Measurements from ENCODE around the gene RUFY1. TPM values are rescaled to one million over a fixed set of nuclear protein-coding genes. Genes with fewer than 3 reads are reported as not detected.
"Not testable (repeated sequence)": the region's sequence is repeated elsewhere in the genome, so short reads cannot be mapped to it uniquely, and the experiment has no call there.

The RUFY1 gene
- total RNA-seq, 1 experiment from 2014 or later = 21.8 TPM

GRCh38 chr5:179530069-179530998 is 20.0 kb upstream of the RUFY1 start:
- in situ Hi-C loops (cut with HindIII; ENCODE audit: low pct_unique_long_range_greater_than_20kb, low sequenced_read_pairs) = no loop called here
- DNase-seq (ENCODE audit: low read depth, low spot score) = no peak

- in situ Hi-C loops (cut with HindIII; ENCODE audit: low pct_unique_long_range_greater_than_20kb, low sequenced_read_pairs) = no loop called here
- no peak for DNase-seq (ENCODE audit: low read depth, low spot score)
Measured at GRCh38 chr5:179533024-179533423, 17.3 kb upstream of the RUFY1 start.

GRCh38 chr5:179533907-179534306 is 16.4 kb upstream of the RUFY1 start:
- in situ Hi-C loops (cut with HindIII; ENCODE audit: low pct_unique_long_range_greater_than_20kb, low sequenced_read_pairs) = no loop called here
- no peak for DNase-seq (ENCODE audit: low read depth, low spot score)

- in situ Hi-C loops (cut with HindIII; ENCODE audit: low pct_unique_long_range_greater_than_20kb, low sequenced_read_pairs) = no loop called here
- no peak for DNase-seq (ENCODE audit: low read depth, low spot score)
Measured at GRCh38 chr5:179534431-179534830, 15.9 kb upstream of the RUFY1 start.

GRCh38 chr5:179536676-179537075 is 13.7 kb upstream of the RUFY1 start:
- no peak for DNase-seq (ENCODE audit: low read depth, low spot score)
- in situ Hi-C loops (cut with HindIII; ENCODE audit: low pct_unique_long_range_greater_than_20kb, low sequenced_read_pairs) = no loop called here

- in situ Hi-C loops (cut with HindIII; ENCODE audit: low pct_unique_long_range_greater_than_20kb, low sequenced_read_pairs) = no loop called here
- no peak for DNase-seq (ENCODE audit: low read depth, low spot score)
Measured at GRCh38 chr5:179542170-179542569, 8.2 kb upstream of the RUFY1 start.

GRCh38 chr5:179543275-179543674 is 7.1 kb upstream of the RUFY1 start:
- in situ Hi-C loops (cut with HindIII; ENCODE audit: low pct_unique_long_range_greater_than_20kb, low sequenced_read_pairs); DNase-seq (ENCODE audit: low read depth, low spot score): not testable (repeated sequence)

GRCh38 chr5:179553006-179553405 is 2.7 kb downstream of the RUFY1 start:
- no peak for DNase-seq (ENCODE audit: low read depth, low spot score)
- in situ Hi-C loops (cut with HindIII; ENCODE audit: low pct_unique_long_range_greater_than_20kb, low sequenced_read_pairs) = no loop called here

GRCh38 chr5:179553875-179554274 is 3.5 kb downstream of the RUFY1 start:
- in situ Hi-C loops (cut with HindIII; ENCODE audit: low pct_unique_long_range_greater_than_20kb, low sequenced_read_pairs) = no loop called here
- DNase-seq (ENCODE audit: low read depth, low spot score) = no peak

GRCh38 chr5:179554981-179555380 is 4.6 kb downstream of the RUFY1 start:
- in situ Hi-C loops (cut with HindIII; ENCODE audit: low pct_unique_long_range_greater_than_20kb, low sequenced_read_pairs) = no loop called here
- DNase-seq (ENCODE audit: low read depth, low spot score) = no peak

GRCh38 chr5:179558261-179558799 is 8.0 kb downstream of the RUFY1 start:
- in situ Hi-C loops (cut with HindIII; ENCODE audit: low pct_unique_long_range_greater_than_20kb, low sequenced_read_pairs); DNase-seq (ENCODE audit: low read depth, low spot score): not testable (repeated sequence)

GRCh38 chr5:179558932-179559283 is 8.6 kb downstream of the RUFY1 start:
- DNase-seq (ENCODE audit: low read depth, low spot score) = no peak
- in situ Hi-C loops (cut with HindIII; ENCODE audit: low pct_unique_long_range_greater_than_20kb, low sequenced_read_pairs) = no loop called here

- peak; percentile 94 for DNase-seq (ENCODE audit: low read depth, low spot score)
- in situ Hi-C loops (cut with HindIII; ENCODE audit: low pct_unique_long_range_greater_than_20kb, low sequenced_read_pairs) = no loop called here
Measured at GRCh38 chr5:179559284-179560252, 9.2 kb downstream of the RUFY1 start.

GRCh38 chr5:179564526-179564925 is 14.2 kb downstream of the RUFY1 start:
- DNase-seq (ENCODE audit: low read depth, low spot score) = no peak
- in situ Hi-C loops (cut with HindIII; ENCODE audit: low pct_unique_long_range_greater_than_20kb, low sequenced_read_pairs) = no loop called here

GRCh38 chr5:179568721-179569120 is 18.4 kb downstream of the RUFY1 start:
- in situ Hi-C loops (cut with HindIII; ENCODE audit: low pct_unique_long_range_greater_than_20kb, low sequenced_read_pairs) = no loop called here
- no peak for DNase-seq (ENCODE audit: low read depth, low spot score)

- in situ Hi-C loops (cut with HindIII; ENCODE audit: low pct_unique_long_range_greater_than_20kb, low sequenced_read_pairs) = no loop called here
- DNase-seq (ENCODE audit: low read depth, low spot score) = no peak
Measured at GRCh38 chr5:179572386-179572785, 22.0 kb downstream of the RUFY1 start.

GRCh38 chr5:179577286-179577960 is 27.1 kb downstream of the RUFY1 start:
- in situ Hi-C loops (cut with HindIII; ENCODE audit: low pct_unique_long_range_greater_than_20kb, low sequenced_read_pairs) = no loop called here
- DNase-seq (ENCODE audit: low read depth, low spot score) = no peak

Measured in SK-MEL-5 (cell line).